Transverse colon (tissue), 4 donors: ENCODE data around the gene ZP3.
"Not testable (repeated sequence)": the region's sequence is repeated elsewhere in the genome, so short reads cannot be mapped to it uniquely, and the experiment has no call there.

Experiments used
- CTCF ChIP-seq, 5 experiments: fragments of 200-600 bp in 3 of 5; fragments of 450-650 bp in 2 of 5; sonication (generic) in 3 of 5; IDR thresholded peaks; 1 replicate in 2 of 5; 2 replicates in 3 of 5; pipeline ENCODE4 v1.5.1; 2016 to 2017; ENCODE audit warnings: antibody characterized with exemption in 5 of 5, inconsistent platforms in 3 of 5, mild to moderate bottlenecking in 2 of 5, moderate library complexity in 1 of 5
- EP300 ChIP-seq: sonication (generic); formaldehyde crosslinking; IDR thresholded peaks from one replicate; pipeline ENCODE4 v1.6.1; 2017; ENCODE audit warnings: antibody characterized with exemption, low read depth
- POLR2A ChIP-seq: fragments of 450-650 bp; IDR thresholded peaks from one replicate; pipeline ENCODE4 v1.6.1; 2016; ENCODE audit warnings: antibody characterized with exemption, mild to moderate bottlenecking, moderate library complexity
- POLR2AphosphoS5 ChIP-seq, 3 donors: sonication (generic); formaldehyde crosslinking; IDR thresholded peaks; one replicate each; pipeline ENCODE4 v1.6.1; 2016; ENCODE audit warnings: antibody characterized with exemption in 3 of 3

- TF ChIP-seq CTCF (IDR thresholded peaks at IDR 0.05); POLR2A; EP300; POLR2AphosphoS5 (IDR thresholded peaks at IDR 0.05): not testable (repeated sequence)
Measured at GRCh38 chr7:76482660-76483059, 57.9 kb downstream of the ZP3 start.
